NCI-H2107 treated with DMSO at 0.1 percent for 48 hours (cell line): ENCODE data around the gene TMPRSS3.

Experiments
- DNase-seq: peaks from one replicate; lab custom pipeline; 2025; ENCODE audit not compliant: unreplicated experiment; lab: John Stamatoyannopoulos, UW

The TMPRSS3 gene

DNA sequence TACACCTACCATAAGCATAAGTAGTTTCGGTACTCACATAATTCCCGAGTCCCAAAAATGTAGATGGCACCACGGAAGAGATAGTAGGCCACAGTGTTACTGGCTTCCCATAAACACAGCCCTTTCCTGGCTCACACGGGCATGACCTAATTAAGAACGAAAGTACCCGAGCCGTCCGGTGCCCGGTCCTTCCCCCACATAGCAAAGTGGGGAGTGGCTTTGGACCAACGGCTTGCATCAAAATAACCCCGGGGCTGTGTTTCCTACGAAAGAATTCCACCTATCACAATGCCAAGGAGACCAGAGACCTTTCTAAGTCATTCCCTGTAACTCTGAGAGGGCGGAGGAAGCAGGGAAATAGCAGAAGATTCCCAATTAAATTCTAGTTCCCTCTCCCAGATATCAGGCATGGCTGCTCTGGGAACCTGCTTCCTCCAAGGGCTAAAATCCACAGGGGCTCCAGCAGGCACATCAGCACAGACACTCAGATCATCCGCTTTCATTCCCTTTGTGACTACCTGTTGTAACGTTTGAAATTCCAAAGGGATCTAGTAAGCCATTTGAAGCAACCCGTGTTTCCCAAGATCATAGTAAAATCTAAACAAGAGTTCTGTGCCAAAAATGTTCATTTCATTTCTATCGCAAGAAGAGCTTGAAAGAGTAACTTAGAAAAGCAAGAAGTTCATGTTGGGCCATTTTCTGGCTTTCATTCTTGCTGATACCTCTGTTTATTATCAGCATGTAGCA lies at the start of gene TMPRSS3:
Gene TMPRSS3 (minus strand): TSS at position 148 of the 747 bp plus-strand sequence. CDS start 635 bp downstream, outside the sequence.
- no peak for DNase-seq

DNA sequence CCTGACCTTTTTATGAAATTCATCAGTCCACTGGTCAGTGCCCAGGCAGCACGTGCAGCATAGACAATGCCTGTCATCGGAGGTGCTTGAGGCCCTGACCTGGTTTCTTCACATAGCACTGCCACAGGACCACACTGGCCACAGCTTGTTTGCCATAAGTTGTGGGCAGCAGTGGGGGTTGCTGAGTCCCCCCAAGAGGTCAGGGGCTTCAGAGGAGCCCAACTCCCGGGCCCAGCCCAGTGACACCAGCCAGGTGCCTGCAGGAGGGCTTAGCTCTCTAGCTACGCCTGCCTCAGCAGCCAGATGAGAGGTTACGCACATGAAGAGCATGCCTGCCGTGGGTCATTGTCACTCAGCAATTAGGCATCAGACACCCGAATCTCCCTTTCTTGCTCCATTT lies 49.5 kb upstream of the TMPRSS3 start:
- DNase-seq, result no peak

DNA sequence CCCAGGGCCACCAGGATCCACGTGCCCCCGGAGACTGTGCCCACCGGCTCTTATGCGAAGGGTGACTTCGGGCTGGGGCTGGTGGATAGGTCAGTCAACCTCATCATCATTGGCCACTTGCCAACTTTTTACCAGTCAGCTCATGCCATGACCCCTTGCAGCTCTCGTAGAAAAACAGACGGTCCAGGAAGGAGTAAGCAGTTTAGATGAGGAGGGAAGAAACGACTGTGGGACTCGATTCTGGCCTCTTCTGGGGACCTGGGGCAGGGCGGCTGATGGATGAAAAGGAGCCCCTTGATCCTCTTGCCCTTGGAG lies 48.9 kb upstream of the TMPRSS3 start:
- no peak for DNase-seq

DNA sequence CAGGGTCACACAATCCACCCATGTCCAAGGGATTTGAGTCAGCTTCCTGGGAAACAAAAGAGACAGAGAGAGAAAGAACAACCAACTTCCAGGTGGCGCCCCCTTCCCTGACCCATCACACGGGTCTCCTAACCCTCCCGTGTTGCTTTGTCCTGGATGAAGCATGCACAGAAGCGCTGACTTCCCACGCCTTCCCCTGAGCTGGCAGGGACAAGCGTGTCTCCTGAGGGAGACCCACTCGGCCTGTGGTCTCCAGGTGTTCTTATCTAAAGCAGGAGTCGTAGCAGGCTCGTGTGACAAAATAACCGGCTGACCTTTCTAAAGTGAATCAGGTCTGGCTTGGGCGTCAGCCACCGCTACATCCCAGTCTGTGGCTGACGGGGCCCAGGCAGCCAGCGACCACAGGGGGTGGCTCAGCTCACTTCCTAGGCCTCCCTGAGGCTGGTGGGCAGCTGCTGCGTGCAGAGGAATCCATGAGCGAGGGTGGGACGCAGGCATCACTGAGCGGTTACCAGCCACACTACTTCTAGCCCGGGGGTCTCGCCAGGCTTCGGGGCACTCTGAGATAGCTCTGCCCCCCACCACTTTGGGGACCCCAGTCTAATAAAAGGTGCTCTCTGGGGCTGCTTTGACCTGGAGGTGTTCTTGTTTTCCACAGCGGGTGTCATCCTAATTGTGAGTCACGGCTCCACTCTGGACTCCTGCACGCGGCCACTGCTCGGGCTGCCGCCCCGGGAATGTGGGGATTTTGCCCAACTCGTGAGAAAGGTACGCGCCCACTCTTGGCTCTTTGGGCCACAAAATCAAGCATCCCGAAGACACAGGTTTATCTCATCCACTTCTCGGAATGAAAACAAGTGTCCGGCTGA lies 48.3 kb upstream of the TMPRSS3 start:
- no peak for DNase-seq

DNA sequence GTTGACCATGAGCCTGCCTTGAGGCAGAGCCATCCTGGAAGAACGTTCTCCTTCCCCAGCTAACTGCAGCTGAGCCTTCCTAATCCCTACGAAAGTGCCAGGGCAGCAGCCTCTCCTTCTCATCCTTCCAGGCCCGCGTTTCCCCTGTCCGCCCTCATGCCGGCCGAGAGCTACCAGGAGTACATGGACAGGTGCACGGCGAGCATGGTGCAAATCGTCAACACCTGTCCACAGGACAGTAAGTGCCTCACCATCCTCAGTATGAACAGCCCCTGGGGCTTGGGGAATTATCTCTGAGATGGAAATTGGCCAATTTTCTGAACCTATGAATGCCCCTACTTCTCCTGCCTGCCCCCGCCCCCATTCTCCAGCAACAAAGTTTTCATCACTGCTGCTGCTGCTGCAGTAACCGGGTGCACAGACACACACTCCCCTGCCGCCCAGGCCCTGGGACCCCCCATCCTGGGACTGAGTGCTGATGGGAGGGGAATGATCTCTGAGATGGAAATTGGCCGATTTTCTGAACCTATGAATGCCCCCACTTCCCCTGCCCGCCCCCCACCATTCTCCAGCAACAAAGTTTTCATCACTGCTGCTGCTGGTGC lies 47.4 kb upstream of the TMPRSS3 start:
- no peak for DNase-seq

DNA sequence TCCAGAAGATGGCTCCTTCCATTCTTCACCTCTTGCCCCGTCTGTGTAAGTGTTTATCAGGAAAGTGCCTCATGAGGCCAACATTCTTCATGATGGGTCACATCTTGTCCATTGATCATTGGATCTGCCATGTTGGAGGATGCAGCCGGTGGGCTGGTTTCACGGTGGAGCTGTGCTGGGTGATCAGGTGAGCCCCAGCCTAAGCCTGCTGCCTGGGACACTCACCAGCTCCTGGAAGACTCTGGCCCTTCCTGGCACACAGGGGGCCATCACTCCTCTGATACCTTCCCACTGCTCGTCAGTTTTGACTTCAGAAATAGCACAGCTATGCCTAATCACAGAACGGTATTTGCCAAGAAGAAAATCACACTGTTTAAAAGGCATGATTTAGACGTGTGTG lies 46.1 kb upstream of the TMPRSS3 start:
- DNase-seq, result no peak

DNA sequence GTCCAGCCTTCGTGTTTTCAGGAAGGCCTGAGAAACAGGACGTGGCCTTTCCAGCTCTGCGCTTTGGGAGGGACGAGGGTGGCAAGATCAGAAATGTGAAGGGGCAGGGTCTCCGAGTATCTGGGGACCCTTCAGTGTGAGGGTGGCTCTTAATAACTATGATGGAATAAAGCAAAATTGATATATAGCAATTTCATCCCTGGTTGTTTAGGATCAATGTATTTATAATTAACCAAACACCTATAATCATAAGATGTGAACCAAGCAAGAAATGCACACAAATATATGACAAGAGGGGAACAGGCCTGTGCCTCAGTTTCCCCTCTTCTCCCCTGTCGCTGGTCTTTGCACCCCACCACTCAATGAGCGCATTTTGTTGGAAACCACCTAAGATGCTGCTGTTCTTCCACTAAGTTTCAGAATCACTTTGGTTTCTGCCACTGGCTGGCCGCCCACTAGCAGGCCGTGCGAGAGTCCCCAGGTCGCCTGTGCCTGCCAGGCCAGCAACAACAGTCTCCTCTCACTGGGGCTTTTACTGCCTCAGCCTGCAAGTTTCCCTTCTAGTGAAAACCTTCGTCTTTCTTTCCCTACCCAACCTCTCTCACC lies 44.4 kb upstream of the TMPRSS3 start:
- DNase-seq, result no peak

DNA sequence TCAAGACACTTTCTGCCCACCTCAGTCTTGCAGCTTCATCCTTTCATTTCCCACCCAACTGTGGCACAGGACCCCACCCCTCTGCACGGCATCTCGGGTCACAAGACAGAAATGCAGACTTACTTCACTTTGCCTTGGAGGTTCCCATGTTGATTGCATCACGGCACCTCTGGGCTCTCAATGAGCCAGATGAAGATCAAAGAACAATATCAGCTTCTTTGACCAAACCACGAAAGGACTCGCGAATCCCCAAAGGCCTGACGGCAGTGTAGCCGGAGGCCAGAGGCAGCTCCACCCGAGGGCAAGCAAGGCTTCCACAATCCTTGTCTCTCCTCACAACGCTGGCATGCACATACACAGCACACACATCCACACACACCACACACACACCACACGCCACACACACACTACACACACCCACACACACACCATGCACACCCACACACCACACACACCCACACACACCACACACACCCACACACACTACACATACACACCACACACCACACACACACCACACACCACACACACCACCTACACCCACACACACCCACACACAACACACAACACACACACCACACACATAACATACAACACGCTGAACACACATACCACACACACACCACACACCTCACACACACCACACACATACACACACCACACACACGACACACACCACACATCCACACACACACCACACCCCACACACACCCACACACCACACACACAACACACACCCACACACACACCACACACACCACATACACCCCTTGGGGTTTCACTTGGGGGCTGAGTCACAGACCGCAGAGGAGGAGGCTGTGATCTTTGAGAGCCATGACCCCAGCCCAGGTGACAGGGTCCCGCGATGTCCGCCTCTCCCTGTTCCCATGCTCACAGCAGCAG lies 43.7 kb upstream of the TMPRSS3 start:
- DNase-seq, result no peak

DNA sequence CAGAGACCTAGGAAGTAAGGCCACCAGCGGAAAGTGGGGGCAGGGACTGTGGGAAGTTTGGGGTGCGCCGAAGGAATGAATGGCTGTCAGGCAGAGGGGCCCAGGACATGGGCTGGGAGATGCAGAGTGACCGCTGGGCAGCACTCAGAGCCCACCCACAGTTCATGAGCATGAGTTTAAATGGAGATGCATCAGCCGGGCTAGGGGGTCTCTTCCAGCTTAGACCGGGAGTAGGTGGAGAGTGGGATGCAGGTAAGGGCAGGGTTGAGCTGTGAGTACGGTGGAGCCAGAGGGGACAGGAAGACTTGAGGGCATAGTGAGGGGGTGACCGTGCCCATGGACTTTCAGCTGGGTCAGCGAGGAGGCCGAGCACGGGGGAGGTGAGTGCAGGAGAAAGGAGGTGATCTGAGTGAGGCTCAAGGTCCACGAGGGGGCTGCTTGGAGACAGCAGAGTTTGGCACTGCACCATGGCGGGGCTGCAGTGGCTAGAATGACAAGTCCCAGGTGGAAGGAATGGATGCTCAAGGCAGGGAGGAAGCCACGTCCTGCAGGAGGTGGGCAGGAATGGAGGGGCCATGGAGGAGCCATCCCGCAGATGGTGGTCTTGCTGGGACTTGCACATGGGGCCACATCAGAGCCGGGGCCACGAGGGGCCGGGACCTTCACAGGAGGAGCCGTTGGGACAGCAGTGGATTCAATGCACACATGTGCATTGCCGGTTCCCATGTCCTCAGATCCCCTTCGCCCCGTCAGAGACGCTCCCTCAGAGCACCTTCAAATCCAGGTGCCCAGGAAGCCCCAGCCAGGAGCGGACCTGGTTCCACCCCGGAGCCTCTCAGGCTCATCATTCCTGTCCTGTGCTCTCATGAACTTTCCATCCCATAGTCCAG lies 42.7 kb upstream of the TMPRSS3 start:
- DNase-seq, result no peak

DNA sequence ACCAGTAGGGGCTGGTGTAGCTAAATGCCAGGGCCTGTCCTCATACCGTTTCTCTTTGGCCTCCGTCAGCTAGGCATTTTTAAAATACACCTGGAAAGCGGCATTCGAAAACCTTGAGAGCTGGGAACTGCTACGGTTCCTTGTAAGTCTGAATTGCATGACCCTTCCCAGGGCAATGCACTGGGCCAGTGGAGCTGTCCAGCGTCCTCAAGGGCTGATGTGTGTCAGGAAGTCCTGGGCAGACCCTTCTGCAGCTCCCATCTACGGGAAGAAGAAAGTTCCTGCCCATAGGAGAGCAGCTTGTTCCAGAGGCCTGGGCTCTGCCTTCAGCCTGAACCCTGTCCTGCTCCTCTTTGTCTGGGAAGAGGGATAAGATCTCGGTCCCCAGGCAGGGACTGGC lies 41.9 kb upstream of the TMPRSS3 start:
- DNase-seq, result no peak

DNA sequence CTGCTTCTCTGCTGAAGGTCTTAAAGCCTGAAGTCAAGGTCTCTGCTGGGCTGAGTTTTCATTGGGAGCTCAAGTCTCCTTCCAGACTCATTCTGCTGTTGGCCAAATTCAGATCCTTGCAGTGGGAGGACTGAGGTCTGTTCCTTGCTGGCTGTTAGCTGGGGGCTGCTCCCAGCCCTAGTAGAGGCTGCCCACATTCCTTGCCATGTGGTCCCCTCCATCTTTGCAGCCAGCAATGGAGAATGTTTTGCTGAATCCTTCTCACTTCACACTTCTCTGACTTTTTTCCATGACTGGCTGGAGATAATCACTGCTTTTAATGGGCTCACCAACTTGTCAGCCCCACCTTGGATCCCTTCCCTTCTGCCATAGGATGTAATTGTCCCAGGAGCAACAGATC lies 41.1 kb upstream of the TMPRSS3 start:
- no peak for DNase-seq

DNA sequence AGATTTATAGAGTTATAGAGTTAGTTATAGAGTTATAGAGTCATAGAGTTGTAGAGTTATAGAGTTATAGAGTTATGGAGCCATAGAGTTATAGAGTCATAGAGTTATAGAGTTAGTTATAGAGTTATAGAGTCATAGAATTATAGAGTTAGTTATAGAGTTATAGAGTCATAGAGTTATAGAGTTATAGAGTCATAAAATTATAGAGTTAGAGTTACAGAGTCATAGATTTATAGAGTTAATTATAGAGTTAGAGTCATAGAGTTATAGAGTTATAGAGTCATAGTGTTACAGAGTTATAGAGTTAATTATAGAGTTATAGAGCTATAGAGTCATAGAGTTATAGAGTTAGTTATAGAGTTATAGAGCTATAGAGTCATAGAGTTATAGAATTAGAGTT lies 40.0 kb upstream of the TMPRSS3 start:
- DNase-seq, result no peak

DNA sequence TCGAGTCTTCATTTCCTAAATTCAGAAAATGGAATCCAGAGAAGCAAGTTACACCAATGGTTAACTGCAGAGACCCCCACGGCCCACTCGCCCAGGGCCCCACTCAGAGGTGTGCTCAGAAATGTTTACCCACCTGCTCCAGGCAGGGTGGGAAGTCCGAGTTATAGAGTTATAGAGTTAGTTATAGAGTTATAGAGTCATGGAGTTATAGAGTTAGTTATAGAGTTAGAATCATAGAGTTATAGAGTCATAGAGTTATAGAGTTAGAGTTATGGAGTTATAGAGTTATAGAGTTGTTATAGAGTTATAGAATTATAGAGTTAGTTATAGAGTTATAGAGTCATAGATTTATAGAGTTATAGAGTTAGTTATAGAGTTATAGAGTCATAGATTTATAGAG lies 39.5 kb upstream of the TMPRSS3 start:
- no peak for DNase-seq

DNA sequence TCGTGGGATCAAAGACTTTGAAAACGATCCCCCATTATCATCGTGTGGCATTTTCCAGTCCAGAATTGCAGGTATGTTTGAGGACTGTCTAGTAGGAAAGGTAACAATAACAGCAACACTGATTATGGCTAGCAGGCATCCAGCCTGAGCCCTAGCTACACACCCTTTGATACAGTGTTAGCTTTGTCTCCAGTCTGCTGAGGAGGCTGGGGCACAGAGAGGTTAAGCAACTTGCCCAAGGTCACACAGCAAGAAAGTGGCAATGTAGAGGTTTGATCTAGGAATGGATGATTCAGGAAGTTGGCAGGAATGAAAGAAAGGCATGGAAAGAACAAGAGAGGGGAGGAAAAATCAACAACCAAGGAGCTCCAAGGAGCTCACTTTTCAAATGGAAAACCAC lies 39.0 kb upstream of the TMPRSS3 start:
- DNase-seq, result no peak

DNA sequence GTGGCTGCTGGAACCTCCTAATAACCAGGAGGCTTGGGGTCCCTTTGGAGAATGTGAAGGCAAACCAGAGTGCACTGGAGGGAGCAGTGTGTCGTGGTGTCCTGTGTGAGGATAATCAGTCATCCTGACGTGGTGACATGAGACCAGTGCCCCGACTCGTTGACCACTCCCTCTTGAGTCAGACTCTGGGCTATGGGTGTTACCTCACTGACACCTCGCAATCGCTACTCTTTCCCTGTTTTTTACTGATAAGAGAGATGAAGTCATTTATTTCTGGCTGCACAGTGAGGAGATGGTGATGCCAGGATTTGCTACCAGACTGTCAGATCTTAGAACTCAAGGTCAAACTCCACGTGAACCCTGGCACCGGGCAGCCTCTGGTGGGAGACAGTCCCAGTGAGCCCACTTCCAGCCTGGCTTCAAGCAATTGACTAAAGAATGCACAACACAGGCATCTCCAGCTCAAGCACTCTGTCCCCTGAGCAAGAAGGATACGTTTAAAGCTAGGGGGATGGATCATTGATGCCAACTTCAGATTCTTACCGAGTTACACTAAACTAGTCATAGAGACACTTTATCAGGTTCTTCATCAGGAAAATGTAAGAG lies 38.2 kb upstream of the TMPRSS3 start:
- DNase-seq, result no peak

DNA sequence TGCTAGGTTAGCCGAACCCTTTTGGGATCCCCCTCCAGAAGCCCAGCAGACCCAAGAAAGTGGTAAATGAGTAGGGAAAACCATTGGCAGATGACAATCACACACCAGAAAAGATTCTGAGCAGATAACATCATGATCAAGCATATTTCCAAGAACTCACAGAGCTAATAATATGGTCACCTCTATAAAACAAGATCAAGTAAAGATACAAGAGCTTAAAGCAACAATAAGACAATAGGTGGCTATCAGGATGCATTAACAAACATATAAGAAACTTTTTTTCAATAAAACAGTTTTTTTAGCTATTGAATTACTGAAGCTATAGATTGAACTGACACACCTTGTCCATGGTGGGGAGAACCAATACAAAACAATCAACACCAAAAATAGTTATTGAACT lies 36.8 kb upstream of the TMPRSS3 start:
- DNase-seq, result no peak

DNA sequence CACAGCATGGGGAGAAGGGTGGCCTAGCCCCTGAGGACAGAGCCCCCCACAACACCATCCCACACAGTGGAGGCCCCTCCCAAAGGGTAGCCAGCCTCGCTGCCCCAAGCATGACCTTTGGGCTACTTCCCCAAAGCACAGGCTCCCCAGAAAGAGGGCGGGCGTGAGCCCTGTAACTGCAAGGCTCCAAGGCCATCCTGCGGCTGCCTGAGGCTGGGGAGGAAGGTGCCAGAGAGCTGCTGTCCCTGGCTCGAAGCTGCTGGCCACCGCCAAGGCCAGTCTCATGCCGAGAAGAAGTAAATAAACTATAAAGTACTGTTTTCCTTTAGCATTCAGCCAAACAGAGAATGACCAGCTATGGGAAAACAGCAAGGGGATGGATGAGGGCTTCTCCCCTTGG lies 35.3 kb upstream of the TMPRSS3 start:
- no peak for DNase-seq

DNA sequence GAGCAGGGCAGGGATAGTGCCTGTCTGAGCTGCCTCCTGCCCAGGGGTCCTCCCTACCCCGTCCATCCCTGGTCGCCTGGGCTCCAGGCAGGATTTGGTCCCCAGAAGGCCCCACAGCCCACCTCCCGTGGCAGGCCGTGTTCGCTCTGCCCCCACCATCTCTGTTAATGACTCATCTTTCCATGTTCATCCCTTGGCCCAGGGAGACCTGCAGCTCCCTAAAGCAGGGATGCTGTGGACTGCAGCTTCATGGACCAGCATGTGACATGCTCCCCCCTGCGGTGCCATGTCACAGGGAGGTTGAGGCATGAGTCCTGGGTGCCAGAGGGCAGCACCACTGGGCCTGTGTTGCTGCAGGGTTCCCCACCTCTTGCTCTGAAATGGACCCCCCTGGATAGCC lies 34.7 kb upstream of the TMPRSS3 start:
- no peak for DNase-seq

DNA sequence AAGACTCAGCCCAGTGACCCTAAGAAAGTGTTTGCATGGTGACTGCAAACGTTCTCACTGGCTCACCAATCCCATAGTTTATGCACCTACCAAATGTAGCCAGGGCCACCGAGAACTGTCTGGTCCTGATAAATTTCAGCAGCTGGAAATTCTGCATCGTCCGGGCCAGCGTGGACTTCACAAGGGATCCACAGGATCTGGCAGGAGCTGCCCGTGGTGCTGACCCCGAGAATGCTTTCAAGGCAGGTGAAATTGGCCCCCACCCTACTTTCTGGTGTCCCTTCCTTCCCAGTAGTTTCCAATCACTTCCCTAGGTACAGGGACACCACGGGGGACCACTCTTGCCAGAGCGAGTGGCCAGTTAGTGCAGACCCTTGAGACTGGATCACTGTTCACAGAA lies 34.0 kb upstream of the TMPRSS3 start:
- no peak for DNase-seq
